Effector memory CD4-positive, alpha-beta T cell (primary cell): ENCODE measurements around the gene FAM114A1.

Experiments used
- DNase-seq, 3 donors: peaks; one replicate each; pipeline ENCODE4 v3.0.0-alpha.2; 2020
- H3K27ac ChIP-seq: 2 replicates; pipeline ENCODE4 v1.7.0; 2013; ENCODE audit warnings: mild to moderate bottlenecking, low read length, moderate library complexity; ENCODE audit not compliant: insufficient read depth, poor library complexity, severe bottlenecking
- H3K27me3 ChIP-seq: replicated peaks from 2 replicates; pipeline ENCODE4 v1.7.0; 2013; ENCODE audit warnings: mild to moderate bottlenecking, low read length; ENCODE audit not compliant: insufficient read depth, control insufficient read depth, poor library complexity, severe bottlenecking
- H3K36me3 ChIP-seq: 2 replicates; pipeline ENCODE4 v1.7.0; 2013; ENCODE audit warnings: mild to moderate bottlenecking, low read length, moderate library complexity; ENCODE audit not compliant: control insufficient read depth, insufficient read depth
- H3K4me1 ChIP-seq: 2 replicates; pipeline ENCODE4 v1.7.0; 2013; ENCODE audit warnings: low read length, mild to moderate bottlenecking; ENCODE audit not compliant: control insufficient read depth, insufficient read depth, poor library complexity, severe bottlenecking
- H3K4me3 ChIP-seq: 2 replicates; pipeline ENCODE4 v1.7.0; 2013; ENCODE audit warnings: low read length, low read depth, mild to moderate bottlenecking; ENCODE audit not compliant: insufficient read depth, poor library complexity, severe bottlenecking
- H3K9me3 ChIP-seq: 2 replicates; pipeline ENCODE4 v1.7.0; 2013; ENCODE audit warnings: mild to moderate bottlenecking, low read length, moderate library complexity; ENCODE audit not compliant: control insufficient read depth

The FAM114A1 gene

GRCh38 chr4:38870098-38870808, 2.6 kb downstream of the FAM114A1 start:
- DNase-seq = no peak
- H3K4me3 ChIP-seq = no peak overlapping the region
- peaks cover 3% of the 10 kb centered on the region for H3K4me1 ChIP-seq

DNA sequence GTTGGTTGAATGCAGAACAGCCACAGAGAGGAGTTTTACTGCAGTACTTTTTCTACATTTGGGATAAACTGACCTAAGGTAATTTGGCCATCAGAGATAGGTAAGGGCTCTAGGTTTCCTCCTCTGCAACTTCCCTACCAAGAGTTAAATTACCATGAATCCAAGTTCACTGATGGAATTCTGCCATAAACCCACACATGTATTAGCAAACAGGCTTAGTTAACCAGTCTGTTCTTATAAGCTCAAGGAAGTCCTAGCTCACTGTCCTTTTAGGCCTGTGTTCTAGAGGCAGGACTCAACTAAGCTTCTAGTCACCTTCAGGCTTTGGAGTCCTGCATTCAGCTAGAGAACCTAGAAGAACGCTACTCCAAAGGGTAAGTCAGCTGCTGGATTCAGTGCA, 4.0 kb downstream of the FAM114A1 start:
- Histone ChIP-seq H3K4me1 (peaks cover 3% of the 10 kb centered on the region), H3K27ac (no peak overlapping the region), H3K36me3 (no peaks in the 10 kb centered on the region), H3K4me3 (no peak overlapping the region), H3K27me3 (peaks cover 5% of the 10 kb centered on the region), H3K9me3 (no peaks in the 10 kb centered on the region)
- DNase-seq = no peak

More at GRCh38 chr4:38870098-38870808, 2.6 kb downstream of the FAM114A1 start:
- no peak overlapping the region for H3K27ac ChIP-seq
- peaks cover 5% of the 10 kb centered on the region for H3K27me3 ChIP-seq
- H3K36me3 ChIP-seq = no peaks in the 10 kb centered on the region
- no peaks in the 10 kb centered on the region for H3K9me3 ChIP-seq

DNA sequence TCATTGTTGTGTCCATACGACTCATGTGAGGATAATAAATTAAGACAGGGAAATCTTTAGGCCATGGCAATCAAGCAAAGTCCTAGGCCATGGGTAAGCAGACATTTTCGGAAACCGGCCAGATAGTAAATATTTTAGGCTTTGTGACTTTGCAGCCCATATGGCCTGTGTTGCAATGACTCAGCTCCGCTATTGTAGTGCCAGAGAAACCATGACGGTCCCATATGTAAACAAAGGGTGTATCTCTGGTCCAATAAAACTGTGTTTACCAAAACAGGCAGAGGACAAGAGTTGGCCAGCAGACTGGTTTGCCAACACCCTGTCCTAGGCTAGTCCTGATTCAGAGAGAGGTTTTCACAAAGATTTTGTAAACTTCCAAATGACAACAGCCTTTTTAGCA, 5.0 kb downstream of the FAM114A1 start:
- Histone ChIP-seq H3K4me1 (peaks cover 3% of the 10 kb centered on the region), H3K27ac (no peak overlapping the region), H3K4me3 (no peak overlapping the region), H3K27me3 (peaks cover 4% of the 10 kb centered on the region), H3K36me3 (no peaks in the 10 kb centered on the region), H3K9me3 (no peaks in the 10 kb centered on the region)
- no peak for DNase-seq

DNA sequence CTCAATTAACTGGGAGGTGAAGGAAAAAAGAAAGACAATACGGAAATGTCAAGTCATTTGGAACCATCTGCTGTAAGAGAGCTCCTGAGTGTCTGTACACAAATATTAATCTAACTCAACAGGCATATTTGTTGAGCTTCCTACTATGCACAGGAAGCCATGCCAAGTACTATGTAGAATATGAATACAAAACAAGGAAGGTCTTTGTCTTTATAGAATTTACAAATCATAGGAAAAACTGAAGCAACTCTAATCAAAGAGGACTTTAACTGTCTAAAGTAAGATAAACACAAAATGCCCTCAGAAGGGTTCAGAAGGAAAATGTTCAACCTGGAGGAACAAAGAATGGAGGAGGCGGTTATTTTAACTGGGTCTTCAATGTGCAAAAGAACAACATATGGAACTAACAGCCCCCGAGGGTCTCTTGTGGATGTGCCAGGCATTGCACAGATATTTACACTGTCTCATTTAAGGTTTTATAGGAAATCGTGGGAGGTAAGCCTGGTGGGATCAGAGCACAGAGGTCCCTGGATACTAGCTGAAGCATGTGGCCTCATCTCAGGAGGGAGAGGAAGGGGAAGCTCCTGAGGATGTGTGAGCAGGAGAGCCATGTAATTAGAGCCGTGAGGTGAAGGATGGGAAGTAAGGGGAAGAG, 5.8 kb downstream of the FAM114A1 start:
- Histone ChIP-seq H3K27ac (no peak overlapping the region), H3K9me3 (no peaks in the 10 kb centered on the region), H3K4me3 (no peak overlapping the region), H3K4me1 (no peaks in the 10 kb centered on the region), H3K27me3 (no peaks in the 10 kb centered on the region), H3K36me3 (no peaks in the 10 kb centered on the region)
- no peak for DNase-seq

- H3K4me1 ChIP-seq = no peaks in the 10 kb centered on the region
Measured at GRCh38 chr4:38876636-38877035, 9.0 kb downstream of the FAM114A1 start.

GRCh38 chr4:38884254-38884653, 16.6 kb downstream of the FAM114A1 start:
- H3K27me3 ChIP-seq = no peaks in the 10 kb centered on the region
- H3K4me3 ChIP-seq = no peak overlapping the region
- no peaks in the 10 kb centered on the region for H3K4me1 ChIP-seq
- no peaks in the 10 kb centered on the region for H3K36me3 ChIP-seq
- no peaks in the 10 kb centered on the region for H3K9me3 ChIP-seq
- no peak overlapping the region for H3K27ac ChIP-seq
- DNase-seq = no peak

More at GRCh38 chr4:38876636-38877035, 9.0 kb downstream of the FAM114A1 start:
- Histone ChIP-seq H3K36me3 (no peaks in the 10 kb centered on the region), H3K27me3 (no peaks in the 10 kb centered on the region), H3K4me3 (no peak overlapping the region), H3K9me3 (no peaks in the 10 kb centered on the region), H3K27ac (no peak overlapping the region)
- DNase-seq = no peak

DNA sequence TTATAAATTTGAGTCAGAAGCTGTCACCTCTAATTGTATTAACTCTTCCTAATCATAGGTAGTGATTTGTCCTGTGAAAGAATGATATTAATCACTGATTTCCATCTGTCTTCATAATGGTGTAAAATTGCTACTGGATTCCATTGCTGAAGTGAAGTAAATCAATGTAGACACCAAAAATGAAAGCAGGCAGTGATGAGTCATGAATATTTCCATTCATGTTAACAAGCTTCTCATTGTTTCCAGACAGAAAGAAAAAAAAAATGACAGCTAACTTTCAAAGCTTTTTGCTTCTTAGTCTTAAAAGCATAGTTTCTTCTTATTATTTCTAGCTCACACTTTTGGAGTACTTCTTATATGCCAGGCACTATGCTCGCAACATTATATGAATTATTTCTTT, 21.5 kb downstream of the FAM114A1 start:
- no peak for DNase-seq
- H3K27ac ChIP-seq = no peak overlapping the region

GRCh38 chr4:38891051-38891983, 23.7 kb downstream of the FAM114A1 start:
- no peaks in the 10 kb centered on the region for H3K9me3 ChIP-seq
- no peak for DNase-seq
- H3K36me3 ChIP-seq = no peaks in the 10 kb centered on the region
- no peaks in the 10 kb centered on the region for H3K27me3 ChIP-seq
- H3K4me3 ChIP-seq = no peak overlapping the region
- no peaks in the 10 kb centered on the region for H3K4me1 ChIP-seq
- H3K27ac ChIP-seq = no peak overlapping the region

More for the DNA sequence above, 21.5 kb downstream of the FAM114A1 start:
- no peaks in the 10 kb centered on the region for H3K9me3 ChIP-seq
- no peak overlapping the region for H3K4me3 ChIP-seq
- no peaks in the 10 kb centered on the region for H3K4me1 ChIP-seq
- H3K36me3 ChIP-seq = no peaks in the 10 kb centered on the region
- H3K27me3 ChIP-seq = no peaks in the 10 kb centered on the region

- Histone ChIP-seq H3K9me3 (no peaks in the 10 kb centered on the region), H3K36me3 (no peaks in the 10 kb centered on the region), H3K27me3 (no peaks in the 10 kb centered on the region), H3K27ac (no peak overlapping the region), H3K4me3 (no peak overlapping the region), H3K4me1 (no peaks in the 10 kb centered on the region)
- DNase-seq = no peak
Measured at GRCh38 chr4:38894322-38894982, 26.8 kb downstream of the FAM114A1 start.
